PFSK-1 (cell line): ENCODE measurements around the gene GRAMD1B.

ENCODE experiments used
- POLR2AphosphoS5 ChIP-seq: IDR thresholded peaks from 2 replicates; pipeline ENCODE4 v1.6.1; 2012; ENCODE audit warnings: low read depth, mild to moderate bottlenecking, control low read depth, low read length, moderate library complexity
- SIN3A ChIP-seq: IDR thresholded peaks from 2 replicates; pipeline ENCODE4 v1.6.1; 2012; ENCODE audit warnings: mild to moderate bottlenecking, low read length, moderate library complexity, borderline replicate concordance; ENCODE audit not compliant: insufficient read depth

- no peak for TF ChIP-seq POLR2AphosphoS5
- TF ChIP-seq SIN3A: no peak
Observed at GRCh38 chr11:123601136-123601535, 171.1 kb downstream of the GRAMD1B start.
